NCI-H1048 (cell line): ENCODE data around the gene PTPN4.

Experiments used
- DNase-seq: peaks from one replicate; lab custom pipeline; 2025; lab: John Stamatoyannopoulos, UW

The PTPN4 gene

DNA sequence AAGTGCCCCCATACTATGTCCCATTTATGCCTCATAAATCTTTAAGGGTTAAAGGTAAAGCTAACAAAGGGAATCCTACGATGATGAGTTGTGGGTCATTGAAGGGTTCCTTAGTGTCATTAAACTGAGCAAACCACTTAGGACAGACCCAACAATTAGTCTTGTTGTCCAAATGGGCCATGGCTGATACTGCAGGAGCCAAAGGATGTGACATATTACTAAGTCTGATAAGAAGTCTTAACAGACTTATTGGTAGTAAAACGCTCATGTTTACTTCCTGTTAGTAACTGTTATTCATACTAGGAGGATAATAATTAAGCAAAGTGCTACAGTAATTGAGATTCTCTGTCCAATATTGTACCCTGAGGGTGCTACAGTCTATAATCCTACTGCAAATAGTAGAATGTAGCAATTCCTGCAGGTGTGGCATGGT, 96.8 kb downstream of the PTPN4 start:
- DNase-seq: no peak

- no peak for DNase-seq
Measured at GRCh38 chr2:119857742-119858141, 98.0 kb downstream of the PTPN4 start.

DNA sequence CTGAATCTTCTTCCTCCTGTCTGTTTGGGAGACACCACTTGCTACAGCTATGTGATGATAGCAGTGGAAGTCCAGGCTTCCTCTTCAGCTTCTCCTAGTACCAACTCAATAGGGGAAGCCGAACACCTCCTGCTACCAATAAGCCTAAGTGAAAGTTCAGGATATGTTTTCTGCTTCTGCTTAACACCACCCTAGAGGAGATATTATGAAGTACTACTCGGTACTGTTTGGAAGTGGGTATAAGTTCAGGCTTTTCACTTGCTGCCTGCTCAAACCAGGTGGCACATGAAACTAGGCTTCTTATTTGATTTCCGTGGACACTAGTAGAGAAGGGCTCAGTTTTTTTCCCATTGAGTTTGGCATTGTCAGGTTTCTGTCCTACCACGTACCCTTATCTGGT, 99.8 kb downstream of the PTPN4 start:
- no peak for DNase-seq

- no peak for DNase-seq
Measured at GRCh38 chr2:119860924-119861323, 101.2 kb downstream of the PTPN4 start.

GRCh38 chr2:119862127-119862889, 102.6 kb downstream of the PTPN4 start:
- DNase-seq: no peak

GRCh38 chr2:119864318-119864717, 104.6 kb downstream of the PTPN4 start:
- DNase-seq: no peak

DNA sequence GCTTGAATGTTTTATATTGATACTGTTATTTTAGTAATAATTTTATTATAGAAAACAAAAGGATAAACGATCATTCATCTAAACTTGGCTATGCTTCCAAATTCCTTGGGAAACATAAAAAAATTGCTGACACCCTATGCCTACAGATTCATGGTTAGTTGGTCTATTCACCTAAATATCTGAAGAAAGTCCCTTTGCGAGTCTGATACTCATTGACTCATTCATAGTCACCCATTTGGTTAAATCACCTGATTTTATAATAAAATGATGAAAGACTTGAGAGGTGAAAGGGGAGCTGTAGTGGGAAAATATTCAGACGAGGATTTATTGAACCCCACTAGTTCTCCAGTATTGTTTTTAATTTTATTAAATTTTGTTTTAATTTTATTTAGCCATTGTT, 112.0 kb downstream of the PTPN4 start:
- DNase-seq: no peak

DNA sequence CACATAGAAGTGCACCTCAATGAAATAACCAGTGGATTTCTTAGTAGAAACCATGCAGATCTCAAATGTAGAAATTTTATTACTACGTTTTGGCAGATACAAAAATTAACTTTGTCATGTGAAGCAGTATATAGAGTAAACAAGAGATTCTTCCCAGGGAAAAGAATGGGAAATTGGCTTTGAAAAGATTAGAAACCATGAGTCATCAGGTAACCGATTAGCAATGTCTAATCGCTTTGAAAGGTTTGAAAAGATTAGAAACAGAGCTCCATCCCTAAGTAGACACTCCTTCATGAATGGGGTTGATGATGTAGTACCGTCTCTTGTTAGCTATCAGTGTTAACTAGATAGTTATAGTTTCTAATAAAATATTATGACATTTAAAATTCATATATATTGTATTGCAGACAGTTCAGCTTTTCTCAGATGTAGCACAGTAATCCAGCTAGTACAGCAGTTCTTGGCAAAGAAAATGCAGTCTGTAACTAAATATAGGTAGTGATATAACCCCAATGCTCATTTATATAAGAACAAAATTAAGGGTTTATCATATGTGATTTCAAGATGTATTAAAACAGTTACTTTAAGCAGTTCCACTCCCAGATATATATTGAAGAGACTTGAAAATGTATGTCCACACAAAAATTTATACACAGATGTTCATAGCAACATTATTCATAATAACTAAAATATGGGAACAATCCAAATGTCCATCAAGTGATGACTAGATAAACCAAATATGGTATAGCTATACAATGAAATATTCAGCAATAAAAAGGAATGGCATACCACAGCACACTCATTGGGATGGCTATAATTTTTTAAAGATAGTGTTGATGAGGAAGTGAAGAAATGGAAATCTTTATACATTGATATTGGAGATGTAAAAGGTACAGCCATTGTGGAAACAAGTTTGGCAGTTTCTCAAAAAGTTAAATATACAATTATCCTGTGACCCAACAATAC, 113.9 kb downstream of the PTPN4 start:
- DNase-seq: no peak

- no peak for DNase-seq
Measured at GRCh38 chr2:119879502-119879901, 119.8 kb downstream of the PTPN4 start.

- DNase-seq: no peak
Measured at GRCh38 chr2:119888680-119889079, 129.0 kb downstream of the PTPN4 start.

DNA sequence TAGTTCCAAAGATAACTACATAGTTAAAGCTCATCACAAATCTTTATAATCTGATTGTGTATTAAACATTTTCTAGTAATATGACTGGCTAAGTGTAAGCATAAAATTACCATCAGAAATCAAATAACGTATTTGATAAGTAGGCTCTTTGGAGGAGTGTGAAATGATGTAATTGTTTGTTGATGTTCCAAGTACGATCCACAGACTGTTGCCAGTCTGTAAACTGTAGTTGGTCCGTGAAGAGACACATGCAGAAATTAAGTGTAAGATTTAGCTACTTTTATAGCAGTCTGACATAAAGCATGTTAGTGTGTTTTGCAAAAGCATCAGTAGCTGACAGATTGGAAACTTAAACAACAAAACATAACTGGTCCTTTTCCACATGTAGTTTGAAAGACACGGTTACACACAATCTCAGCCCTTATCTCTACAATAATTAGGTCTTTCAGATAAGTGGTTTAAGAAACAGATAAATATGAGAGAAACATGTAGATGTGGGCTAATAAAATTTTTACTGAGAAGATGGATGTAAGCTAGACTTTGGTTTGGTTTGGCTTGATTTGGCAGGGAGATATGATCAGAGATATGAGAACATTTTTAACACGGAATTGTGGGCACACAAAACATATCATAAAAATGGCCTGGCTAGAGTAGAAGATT, 138.1 kb downstream of the PTPN4 start:
- no peak for DNase-seq

DNA sequence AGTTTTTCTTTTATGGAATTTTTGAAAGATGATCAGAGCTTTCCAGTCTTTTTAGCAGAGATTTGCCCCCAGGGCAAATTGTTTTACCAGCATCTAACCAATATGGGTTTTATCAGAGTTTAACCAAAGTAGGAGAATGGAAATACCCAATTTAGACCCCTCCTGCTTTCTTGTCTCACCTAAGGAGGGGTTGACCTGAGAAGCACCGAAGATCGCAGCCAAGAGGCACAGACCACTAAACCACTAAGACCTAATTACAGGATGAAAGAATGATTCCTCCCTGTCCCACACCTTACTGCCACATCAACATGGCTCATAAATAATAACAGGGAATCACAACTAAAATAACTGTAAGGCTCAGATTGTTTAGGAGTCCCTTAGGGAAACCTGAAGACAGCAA, 141.3 kb downstream of the PTPN4 start:
- DNase-seq: no peak

- no peak for DNase-seq
Measured at GRCh38 chr2:119910566-119910965, 150.8 kb downstream of the PTPN4 start.

DNA sequence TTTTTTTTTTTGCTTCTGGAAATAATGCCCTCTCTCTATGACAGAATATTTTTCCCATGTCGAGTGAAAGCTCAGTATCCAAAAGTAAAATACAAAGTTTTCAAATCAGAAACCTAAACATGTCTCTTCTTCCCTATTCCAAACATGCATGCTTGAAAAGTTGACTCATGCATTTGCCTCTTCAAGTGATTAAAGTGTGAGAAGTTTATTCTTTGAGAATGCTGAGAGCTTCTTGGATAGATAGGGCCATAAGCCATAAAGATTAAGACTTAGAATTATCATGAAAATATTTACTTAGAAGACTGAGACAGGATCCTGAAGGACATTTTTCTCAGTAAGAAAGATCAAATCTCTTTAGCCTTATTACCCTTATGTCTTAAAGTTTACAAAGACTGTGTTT, 154.5 kb downstream of the PTPN4 start:
- DNase-seq: no peak

DNA sequence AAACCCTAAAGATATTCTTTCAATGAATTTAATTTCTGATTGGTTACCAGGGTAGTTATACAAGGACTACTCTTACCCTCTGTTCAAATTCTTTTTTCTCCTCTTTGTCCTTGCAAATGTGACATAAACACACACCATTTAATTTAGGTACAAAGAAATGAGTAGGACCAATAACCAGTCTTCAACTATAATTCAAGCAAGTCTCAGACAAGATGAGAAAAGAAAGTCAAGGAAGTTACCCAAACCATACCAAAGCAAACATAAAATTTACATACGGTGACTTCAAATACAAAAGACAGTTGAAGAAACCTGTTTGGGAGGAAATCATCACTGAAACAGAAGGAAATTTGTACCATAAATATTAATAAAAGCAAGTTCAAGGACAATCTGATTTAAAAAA, 162.1 kb downstream of the PTPN4 start:
- no peak for DNase-seq

DNA sequence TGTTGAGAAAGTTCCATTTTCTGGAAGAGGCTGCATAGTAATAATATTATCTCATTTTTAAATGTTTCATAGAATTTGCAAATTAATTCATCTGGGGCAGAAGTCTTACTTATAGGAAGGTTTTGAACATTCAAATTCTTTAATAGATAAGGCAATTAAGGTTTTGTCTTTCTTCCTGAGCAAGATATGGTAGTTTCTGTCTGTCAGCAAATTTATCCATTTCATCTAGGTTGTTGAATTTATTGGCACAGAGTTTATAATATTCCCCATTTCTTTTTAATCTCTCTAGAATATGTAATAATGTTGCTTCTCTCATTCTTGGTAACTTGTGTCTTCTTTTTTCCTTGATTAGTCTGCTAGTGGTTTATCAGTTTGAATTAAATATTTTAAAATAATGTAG, 163.0 kb downstream of the PTPN4 start:
- no peak for DNase-seq

- DNase-seq: no peak
Measured at GRCh38 chr2:119929537-119929936, 169.8 kb downstream of the PTPN4 start.

GRCh38 chr2:119932809-119933208, 173.1 kb downstream of the PTPN4 start:
- DNase-seq: no peak

DNA sequence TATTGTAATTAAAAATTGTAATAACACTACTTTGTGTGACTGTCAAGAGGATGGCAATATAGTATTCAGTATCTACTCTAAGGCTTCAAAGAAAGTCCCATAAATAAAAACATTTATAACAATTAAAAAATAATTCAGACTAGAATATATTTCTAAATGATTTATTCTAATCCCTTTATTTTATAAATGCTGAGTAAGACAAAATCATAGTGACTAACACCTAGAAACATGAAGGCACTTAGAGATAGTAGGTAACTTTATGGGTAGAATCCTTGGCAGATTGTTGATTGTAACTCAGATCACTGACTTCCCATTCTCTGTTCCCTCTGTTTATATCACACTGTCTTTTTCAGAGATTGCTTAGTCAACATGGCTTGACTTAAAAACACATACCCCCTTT, 174.6 kb downstream of the PTPN4 start:
- no peak for DNase-seq

GRCh38 chr2:119937680-119938079, 178.0 kb downstream of the PTPN4 start:
- DNase-seq: no peak

GRCh38 chr2:119939915-119940314, 180.2 kb downstream of the PTPN4 start:
- no peak for DNase-seq

DNA sequence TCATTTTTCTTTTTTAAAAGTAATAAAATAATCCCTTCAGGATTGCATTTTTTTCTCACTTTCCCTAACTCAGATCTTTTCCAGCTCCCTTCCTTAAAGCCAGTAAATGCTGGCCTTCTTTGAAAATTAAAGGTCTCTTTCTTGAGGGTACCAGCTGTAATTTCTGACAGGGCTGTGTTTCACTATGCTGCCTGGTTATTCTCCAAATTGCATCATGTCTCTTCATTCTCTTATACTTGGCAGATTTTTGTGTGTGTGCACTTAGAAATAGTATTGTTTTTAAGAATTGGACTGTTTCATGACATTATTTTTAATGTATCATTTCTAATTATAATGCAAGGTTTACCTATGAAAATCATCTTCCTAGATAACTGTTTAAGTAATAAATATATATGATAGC, 181.1 kb downstream of the PTPN4 start:
- no peak for DNase-seq

DNA sequence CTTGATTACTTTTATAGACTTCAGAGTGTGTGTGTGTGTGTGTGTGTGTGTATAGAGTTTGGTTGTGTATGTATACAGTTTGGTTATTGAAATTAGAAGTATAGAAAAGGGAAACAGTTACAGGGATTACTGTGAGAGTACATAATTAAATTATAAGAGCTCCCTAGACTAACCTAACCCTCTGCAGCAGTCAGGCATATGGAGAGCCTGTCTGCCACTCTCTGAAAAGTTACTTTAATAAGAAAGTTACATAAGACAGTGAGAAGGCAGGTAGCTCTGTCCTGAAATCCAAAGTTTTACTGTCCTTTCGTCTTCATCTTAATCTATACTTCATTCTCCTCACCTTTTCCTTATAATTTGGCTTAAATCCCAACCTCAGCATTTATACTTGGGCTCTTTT, 181.7 kb downstream of the PTPN4 start:
- no peak for DNase-seq
